Activated CD4-positive, CD25-positive, alpha-beta regulatory T cell treated with anti-CD3 and anti-CD28 coated beads, Interleukin-2, amount 50 U/mL, for 24 hours (primary cell): ENCODE measurements around the gene PALM.
"Not testable (repeated sequence)": the region's sequence is repeated elsewhere in the genome, so short reads cannot be mapped to it uniquely, and the experiment has no call there.

Experiments
- ATAC-seq, 2 donors: fragments of 150-1000 bp; cut with Tn5 transposase; one replicate each; pipeline ENCODE4 v1.10.0; 2021; ENCODE audit warnings: mild to moderate bottlenecking in 1 of 2, moderate library complexity in 1 of 2

The PALM gene

DNA sequence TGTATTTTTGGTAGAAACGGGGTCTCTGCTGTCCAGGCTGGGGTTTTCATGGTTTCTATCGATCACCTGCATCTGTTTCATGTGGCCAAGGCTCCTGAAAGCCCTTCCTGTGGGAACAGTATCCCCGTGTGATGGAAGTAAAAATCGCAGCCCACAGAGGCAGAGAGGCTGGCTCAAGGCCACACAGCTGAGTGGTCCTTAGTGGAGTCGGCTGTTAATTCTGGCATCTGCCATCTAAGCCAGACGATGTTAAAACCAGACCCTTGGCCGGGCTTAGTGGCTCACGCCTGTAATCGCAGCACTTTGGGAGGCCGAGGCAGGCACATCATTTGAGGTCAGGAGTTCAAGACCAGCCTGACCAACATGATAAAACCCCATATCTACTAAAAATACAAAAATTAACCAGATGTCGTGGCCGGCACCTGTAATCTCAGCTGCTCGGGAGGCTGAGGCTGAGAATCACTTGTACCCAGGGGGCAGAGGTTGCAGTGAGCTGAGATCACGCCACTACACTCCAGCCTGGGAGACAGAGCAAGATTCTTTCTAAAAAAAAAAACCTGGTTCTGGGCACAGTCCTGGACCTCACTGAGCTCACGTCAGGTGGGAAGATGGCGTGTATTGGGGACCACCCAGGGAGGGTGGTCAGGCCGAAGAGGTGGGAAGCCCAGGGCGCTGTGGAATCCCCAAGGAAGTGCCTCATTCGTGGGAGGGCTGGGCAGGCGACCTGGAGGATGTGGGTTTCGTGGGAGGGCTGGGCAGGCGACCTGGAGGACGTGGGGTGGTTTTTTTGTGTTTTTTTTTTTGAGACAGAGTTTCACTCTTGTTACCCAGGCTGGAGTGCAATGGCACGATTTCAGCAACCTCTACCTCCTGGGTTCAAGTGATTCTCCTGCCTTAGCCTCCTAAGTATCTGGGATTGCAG, 23.7 kb downstream of the PALM start:
- ATAC-seq = no peak

- ATAC-seq = no peak
Observed at GRCh38 chr19:734716-735115, 26.0 kb downstream of the PALM start.

DNA sequence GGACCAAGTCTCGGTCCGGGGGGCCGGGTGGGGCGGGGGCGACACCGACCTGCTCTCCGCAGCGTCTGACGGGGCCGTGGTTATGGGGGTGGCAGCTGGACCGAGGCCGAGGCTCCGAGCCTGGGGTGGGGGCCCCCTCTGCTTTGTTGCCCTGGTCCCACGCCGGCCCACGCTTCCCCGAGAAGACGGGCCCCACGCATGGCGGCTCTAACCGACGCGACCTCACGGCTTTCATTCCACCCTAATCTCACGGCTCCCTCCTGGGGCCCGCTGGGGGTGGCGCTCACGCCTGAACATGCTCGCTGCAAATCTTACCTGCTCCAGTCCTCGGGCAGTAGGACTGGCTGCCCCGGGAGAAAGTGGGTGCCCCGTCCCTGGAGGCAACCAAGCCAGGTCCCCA, 27.4 kb downstream of the PALM start:
- no peak for ATAC-seq

- peak; percentile 71 to 73 for ATAC-seq
Observed at GRCh38 chr19:737591-738093, 28.9 kb downstream of the PALM start.

GRCh38 chr19:738509-739128, 29.9 kb downstream of the PALM start:
- ATAC-seq = no peak

- no peak for ATAC-seq
Observed at GRCh38 chr19:739998-740715, 31.4 kb downstream of the PALM start.

- not testable (repeated sequence) for ATAC-seq
Observed at GRCh38 chr19:740816-741505, 32.2 kb downstream of the PALM start.

GRCh38 chr19:741506-742131, 32.9 kb downstream of the PALM start:
- no peak for ATAC-seq

DNA sequence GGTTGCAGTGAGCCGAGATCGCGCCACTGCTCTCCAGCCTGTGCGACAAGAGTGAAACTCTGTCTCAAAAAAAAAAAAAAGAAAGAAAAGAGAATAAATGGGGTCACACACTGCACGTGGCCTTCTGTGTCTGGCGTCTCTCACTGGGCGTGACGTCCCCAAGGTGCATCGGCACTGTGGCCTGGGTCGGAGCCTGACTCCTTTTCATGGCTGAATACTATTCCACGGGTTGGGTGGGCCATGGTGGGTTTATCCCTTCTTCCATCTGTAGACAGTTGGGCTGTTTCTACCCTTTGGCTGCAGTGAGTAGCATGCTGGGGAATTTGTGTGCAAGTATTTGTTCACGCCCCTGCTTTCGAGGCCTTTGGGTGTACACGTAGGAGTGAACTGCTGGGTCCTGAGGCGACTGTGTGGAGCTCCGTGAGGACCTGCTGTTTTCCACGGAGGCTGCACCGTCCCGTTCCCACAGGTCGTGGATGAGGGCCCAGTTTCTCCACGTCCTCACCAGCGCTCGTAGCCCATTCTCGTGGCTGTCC, 33.9 kb downstream of the PALM start:
- ATAC-seq = no peak

- ATAC-seq = no peak
Observed at GRCh38 chr19:743168-743687, 34.5 kb downstream of the PALM start.

DNA sequence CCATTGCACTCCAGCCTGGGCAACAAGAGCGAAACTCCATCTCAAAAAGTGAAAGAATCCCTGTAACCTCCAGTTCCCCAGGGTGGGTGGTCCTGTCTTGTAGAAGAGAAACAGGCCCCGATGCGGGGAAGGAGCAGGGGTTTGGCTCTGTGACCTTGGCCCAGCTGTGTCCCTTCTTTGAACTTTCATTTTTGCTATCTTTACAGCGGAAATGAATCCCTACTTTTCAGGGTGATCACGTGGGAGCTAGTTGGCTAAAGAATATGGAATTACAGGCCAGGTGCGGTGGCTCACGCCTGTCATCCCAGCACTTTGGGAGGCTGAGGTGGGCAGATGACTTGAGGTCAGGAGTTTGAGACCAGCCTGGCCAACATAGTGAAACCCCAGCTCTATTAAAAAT, 36.4 kb downstream of the PALM start:
- not testable (repeated sequence) for ATAC-seq

DNA sequence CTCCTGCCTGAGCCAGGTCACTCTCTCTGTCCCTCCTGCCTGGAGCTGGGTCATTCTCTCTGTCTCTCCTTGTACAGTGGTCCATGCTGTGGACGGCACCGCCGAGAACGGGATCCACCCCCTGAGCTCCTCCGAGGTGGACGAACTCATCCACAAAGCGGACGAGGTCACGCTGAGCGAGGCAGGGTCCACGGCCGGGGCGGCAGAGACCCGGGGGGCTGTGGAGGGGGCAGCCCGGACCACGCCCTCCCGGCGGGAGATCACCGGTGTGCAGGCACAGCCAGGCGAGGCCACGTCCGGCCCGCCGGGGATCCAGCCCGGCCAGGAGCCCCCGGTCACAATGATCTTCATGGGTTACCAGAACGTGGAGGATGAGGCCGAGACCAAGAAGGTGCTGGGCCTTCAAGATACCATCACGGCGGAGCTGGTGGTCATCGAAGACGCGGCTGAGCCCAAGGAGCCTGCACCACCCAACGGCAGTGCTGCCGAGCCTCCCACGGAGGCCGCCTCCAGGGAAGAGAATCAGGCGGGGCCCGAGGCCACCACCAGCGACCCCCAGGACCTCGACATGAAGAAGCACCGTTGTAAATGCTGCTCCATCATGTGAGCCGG, 37.6 kb downstream of the PALM start:
- no peak for ATAC-seq

DNA sequence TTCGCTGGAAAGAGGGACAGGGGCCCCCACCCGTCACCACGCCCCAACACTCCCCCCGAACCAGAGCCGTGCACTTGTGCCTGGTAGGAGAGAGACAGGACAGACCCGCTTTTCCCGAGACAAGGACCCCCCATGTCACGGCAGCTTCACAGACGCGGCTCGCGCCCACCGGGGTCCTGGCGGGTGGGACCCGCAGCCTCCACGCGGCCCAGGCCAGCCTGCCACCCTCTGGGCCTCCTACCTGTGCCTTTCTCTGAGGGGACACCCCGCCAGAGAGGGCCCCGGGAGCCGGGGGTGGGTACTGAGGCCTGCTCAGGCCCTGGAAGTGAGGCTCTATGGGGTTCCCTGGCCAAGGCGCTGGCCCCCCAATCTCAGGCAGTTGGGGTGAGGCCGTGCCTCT, 38.2 kb downstream of the PALM start:
- ATAC-seq = no peak

- no peak for ATAC-seq
Observed at GRCh38 chr19:747432-748273, 38.9 kb downstream of the PALM start.

- no peak for ATAC-seq
Observed at GRCh38 chr19:748274-748598, 39.5 kb downstream of the PALM start.

DNA sequence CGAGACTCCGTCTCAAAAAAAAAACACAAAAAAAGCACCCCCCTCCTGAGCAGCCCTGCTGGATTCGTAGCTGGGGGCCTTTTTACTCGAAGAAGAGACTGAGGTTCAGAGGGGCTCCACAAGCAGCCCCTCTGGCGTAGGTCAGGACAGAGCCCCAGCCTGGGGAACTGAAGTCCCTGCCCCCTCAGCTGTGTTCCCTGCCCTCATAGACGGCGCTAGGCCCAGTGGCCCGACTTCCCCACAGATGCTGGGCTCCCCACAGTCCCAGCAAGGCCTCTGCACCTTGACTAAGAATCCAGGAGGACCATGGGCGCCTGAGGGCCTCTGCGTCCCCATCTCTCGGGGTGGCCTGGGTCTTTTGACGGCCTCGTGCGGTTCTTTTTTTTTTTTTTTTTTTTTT, 41.1 kb downstream of the PALM start:
- no peak for ATAC-seq

DNA sequence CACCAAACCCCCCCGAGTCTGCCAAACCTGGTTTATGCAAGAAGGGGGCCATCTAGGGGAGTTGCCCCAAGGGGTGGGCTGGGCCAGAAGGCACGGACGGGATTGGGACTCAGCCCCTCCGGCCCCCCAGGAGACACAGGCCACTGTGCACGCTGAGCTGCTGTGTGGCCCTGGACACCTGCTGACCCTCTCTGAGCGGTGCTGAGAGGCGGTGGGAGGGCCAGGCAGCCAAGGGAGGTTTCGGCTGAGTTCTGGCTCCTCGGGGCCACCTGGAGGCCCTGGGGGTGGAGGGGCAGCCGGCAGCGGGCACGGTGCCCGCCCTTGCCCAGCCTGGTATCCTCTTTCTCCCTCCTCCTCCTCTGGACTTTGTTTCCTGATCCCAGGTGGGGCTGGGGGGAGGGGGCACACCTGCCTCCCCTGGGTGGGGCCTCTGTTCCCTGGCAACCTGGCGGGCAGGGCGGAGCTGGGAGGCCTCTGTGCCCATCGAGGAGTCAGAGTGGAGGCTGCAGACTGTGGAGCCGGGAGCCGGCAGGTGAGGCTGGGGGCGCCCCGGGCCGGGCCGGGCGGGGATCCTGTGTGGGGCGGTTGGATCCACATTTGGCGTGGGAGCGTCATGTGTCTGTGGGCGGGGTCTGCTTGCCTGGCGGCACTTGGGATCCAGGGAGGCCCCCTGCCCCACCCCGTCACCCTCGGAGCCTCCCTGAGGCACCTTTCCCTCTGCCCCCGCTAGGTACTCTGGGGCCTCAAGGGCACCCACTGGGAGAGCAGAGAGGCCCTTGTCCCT, 42.1 kb downstream of the PALM start, which contains the start of gene MISP:
TSS of gene MISP (plus strand) at position 473 of the 784 bp plus-strand sequence. CDS start 5,835 bp downstream, outside the sequence.
- no peak for ATAC-seq

- no peak for ATAC-seq
Observed at GRCh38 chr19:751501-752341, 43.0 kb downstream of the PALM start.
